Right atrium auricular region (tissue), 2 donors: ENCODE measurements around the gene AAK1. TPM values are rescaled to one million over a fixed set of nuclear protein-coding genes. Genes with fewer than 3 reads are reported as not detected.

Source experiments
- DNase-seq: peaks from one replicate; pipeline ENCODE4 v3.0.0-alpha.2; 2019; ENCODE audit warnings: low spot score
- H3K27ac ChIP-seq, 2 donors: fragments of 200-600 bp; sonication (generic); 1 replicate in 1 of 2; 2 replicates in 1 of 2; pipeline ENCODE4 v1.5.1; 2016 to 2019
- H3K27me3 ChIP-seq, 2 donors: fragments of 200-600 bp; sonication (generic); one replicate each; pipeline versions ENCODE4 v1.5.1 to v1.6.0; 2017 to 2019
- H3K36me3 ChIP-seq: fragments of 200-600 bp; sonication (generic); one replicate; pipeline ENCODE4 v1.5.1; 2016
- H3K4me1 ChIP-seq, 2 donors: fragments of 200-600 bp; sonication (generic); one replicate each; pipeline versions ENCODE4 v1.5.1 to v1.6.0; 2017 to 2019
- H3K4me3 ChIP-seq, 2 donors: fragments of 200-600 bp; sonication (generic); 1 replicate in 1 of 2; 2 replicates in 1 of 2; pipeline ENCODE4 v1.5.1; 2017 to 2019; ENCODE audit warnings: mild to moderate bottlenecking in 1 of 2, moderate library complexity in 1 of 2
- H3K9me3 ChIP-seq, 2 donors: fragments of 200-600 bp; sonication (generic); one replicate each; pipeline ENCODE4 v1.5.1; 2019
- CTCF ChIP-seq, 2 donors: fragments of 200-600 bp; sonication (generic); IDR thresholded peaks; one replicate each; pipeline ENCODE4 v1.5.1; 2019; ENCODE audit warnings: antibody characterized with exemption in 2 of 2
- total RNA-seq, 2 donors: library from RNA; depleted of rRNA; stranded (reverse); fragments of >200 nt; gene quantifications; one replicate each; pipeline ENCODE4 v1.1.0, GENCODE V29; 2016

The AAK1 gene
- total RNA-seq, 2 donors from 2014 or later: 50.4 to 62.6 TPM

GRCh38 chr2:69631402-69631801 lies 12.1 kb downstream of the AAK1 start:
- no peak overlapping the region for H3K27ac ChIP-seq
- no peaks in the 10 kb centered on the region for H3K36me3 ChIP-seq
- H3K4me3 ChIP-seq: no peak overlapping the region
- no peaks in the 10 kb centered on the region for H3K9me3 ChIP-seq
- TF ChIP-seq CTCF (IDR thresholded peaks at IDR 0.05): no peak
- peaks cover 0 to 31% of the 10 kb centered on the region in 2 donors for H3K4me1 ChIP-seq
- DNase-seq: no peak
- H3K27me3 ChIP-seq: no peaks in the 10 kb centered on the region

GRCh38 chr2:69629921-69630608 lies 13.5 kb downstream of the AAK1 start:
- no peak for TF ChIP-seq CTCF (IDR thresholded peaks at IDR 0.05)
- no peaks in the 10 kb centered on the region for H3K36me3 ChIP-seq
- no peaks in the 10 kb centered on the region for H3K9me3 ChIP-seq
- no peak overlapping the region for H3K27ac ChIP-seq
- DNase-seq: no peak
- peaks cover 0 to 33% of the 10 kb centered on the region in 2 donors for H3K4me1 ChIP-seq
- H3K27me3 ChIP-seq: no peaks in the 10 kb centered on the region
- H3K4me3 ChIP-seq: no peak overlapping the region

- TF ChIP-seq CTCF (IDR thresholded peaks at IDR 0.05): no peak
- DNase-seq: no peak
- Histone ChIP-seq H3K36me3 (no peaks in the 10 kb centered on the region), H3K27ac (no peak overlapping the region), H3K9me3 (no peaks in the 10 kb centered on the region), H3K4me3 (no peak overlapping the region), H3K4me1 (peaks cover 0 to 39% of the 10 kb centered on the region in 2 donors), H3K27me3 (no peaks in the 10 kb centered on the region)
Observed at GRCh38 chr2:69628325-69629021, 15.1 kb downstream of the AAK1 start.

GRCh38 chr2:69625078-69625795 lies 18.3 kb downstream of the AAK1 start:
- no peak for DNase-seq
- TF ChIP-seq CTCF (IDR thresholded peaks at IDR 0.05): no peak
- H3K27ac ChIP-seq: no peak overlapping the region
- H3K4me3 ChIP-seq: no peak overlapping the region
- H3K36me3 ChIP-seq: no peaks in the 10 kb centered on the region
- H3K4me1 ChIP-seq: peaks cover 0 to 30% of the 10 kb centered on the region in 2 donors
- no peaks in the 10 kb centered on the region for H3K27me3 ChIP-seq
- no peaks in the 10 kb centered on the region for H3K9me3 ChIP-seq

GRCh38 chr2:69624611-69625010 lies 18.9 kb downstream of the AAK1 start:
- H3K27me3 ChIP-seq: no peaks in the 10 kb centered on the region
- no peak for DNase-seq
- no peak overlapping the region for H3K27ac ChIP-seq
- peaks cover 0 to 36% of the 10 kb centered on the region in 2 donors for H3K4me1 ChIP-seq
- no peaks in the 10 kb centered on the region for H3K36me3 ChIP-seq
- H3K9me3 ChIP-seq: no peaks in the 10 kb centered on the region
- no peak for TF ChIP-seq CTCF (IDR thresholded peaks at IDR 0.05)
- no peak overlapping the region for H3K4me3 ChIP-seq
